Activated B cell treated with CpG ODN at 0.5 μM for 24 hours (primary cell): ENCODE results near the gene DAPK2. TPM values are rescaled to one million over a fixed set of nuclear protein-coding genes. Genes with fewer than 3 reads are reported as not detected.

Source experiments
- ATAC-seq: fragments of 200-7000 bp; cut with Tn5 transposase; one replicate; pipeline ENCODE4 v1.10.0; 2021; ENCODE audit warnings: low read depth, mild to moderate bottlenecking, moderate library complexity
- CTCF ChIA-PET: fragments of 350-600 bp; sonication (Branson Sonifier 250); formaldehyde crosslinking; loops from one replicate; lab custom pipeline; 2021; ENCODE audit warnings: antibody characterized with exemption; lab: Charles Lee
- POLR2A ChIA-PET: fragments of 350-600 bp; sonication (Branson Sonifier 250); formaldehyde crosslinking; loops from one replicate; lab custom pipeline; 2021; ENCODE audit warnings: antibody characterized with exemption; lab: Charles Lee
- DNase-seq: peaks from one replicate; pipeline ENCODE4 v3.0.0; 2022
- H3K27ac Mint-ChIP-seq: one replicate; pipeline ENCODE4 v1.8.0; 2020; ENCODE audit warnings: mixed read lengths
- H3K27me3 Mint-ChIP-seq: one replicate; pipeline ENCODE4 v1.8.0; 2021; ENCODE audit warnings: mixed read lengths
- H3K36me3 Mint-ChIP-seq: one replicate; pipeline ENCODE4 v1.8.0; 2021; ENCODE audit warnings: low read depth, mixed read lengths
- H3K4me1 Mint-ChIP-seq: one replicate; pipeline ENCODE4 v1.8.0; 2021; ENCODE audit warnings: mixed read lengths
- H3K4me3 Mint-ChIP-seq: one replicate; pipeline ENCODE4 v1.8.0; 2020; ENCODE audit warnings: mild to moderate bottlenecking, mixed read lengths
- H3K9me3 Mint-ChIP-seq: one replicate; pipeline ENCODE4 v1.8.0; 2020; ENCODE audit warnings: mixed read lengths
- intact Hi-C: fragments of 100-400 bp; cut with micrococcal nuclease; formaldehyde crosslinking; loops from one replicate; pipeline ENCODE4 v1.15.1; 2024
- total RNA-seq: library from RNA; stranded (reverse); gene quantifications from 2 replicates; pipeline ENCODE4 v1.2.3, GENCODE V29; 2022
- TF ChIP-seq, protein P1 (sequence below): fragments of 200-600 bp; IDR thresholded peaks from one replicate; pipeline ENCODE4 v1.8.0; 2022; ENCODE audit warnings: antibody characterized with exemption, mild to moderate bottlenecking

The DAPK2 gene
- total RNA-seq, 1 donor from 2014 or later, result 4.3 TPM

DNA sequence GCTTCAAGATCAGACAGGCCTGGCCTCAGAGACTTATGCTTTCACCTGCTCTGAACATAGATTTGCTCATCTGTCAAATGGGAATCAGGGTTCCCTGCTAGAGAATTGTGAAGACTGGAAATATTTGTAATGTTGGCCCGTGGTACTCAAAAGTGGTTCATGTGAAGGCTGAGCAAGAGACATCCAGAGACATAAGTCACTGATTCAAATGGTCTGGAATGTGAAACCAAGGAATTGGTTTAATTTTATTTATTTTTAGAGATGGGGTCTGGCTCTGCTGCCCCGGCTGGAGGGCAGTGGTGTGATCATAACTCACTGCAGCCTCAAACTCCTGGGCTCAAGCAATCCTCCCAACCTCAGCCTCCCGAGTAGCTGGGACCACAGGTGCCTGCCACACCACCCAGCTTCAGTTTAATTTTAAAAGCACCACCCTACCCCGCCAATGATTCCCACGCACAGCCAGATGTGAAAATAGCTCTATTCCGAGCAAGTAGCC, 60.1 kb downstream of the DAPK2 start:
- CTCF ChIA-PET, result interaction anchor here (1.1 to 2.2 kb wide), 6 partner anchors 22 to 82 kb away, joined by 4 to 16 read pairs (median 4); partner anchors contain the start of gene DAPK2
- Mint-ChIP-seq H3K9me3 (no peaks in the 10 kb centered on the region), H3K36me3 (no peaks in the 10 kb centered on the region), H3K27me3 (no peaks in the 10 kb centered on the region), H3K4me3 (peak overlapping the region; percentile 61), H3K4me1 (peaks cover 54% of the 10 kb centered on the region), H3K27ac (peak overlapping the region; percentile 86)
- intact Hi-C loops, result loop anchor here (1.0 to 5.0 kb wide), 2 partner anchors 81 to 154 kb away; partner anchors contain the start of gene HERC1
- no peak for DNase-seq
- ATAC-seq, result no peak
- POLR2A ChIA-PET, result interaction anchor here (0.5 to 3.4 kb wide), 5 partner anchors 24 to 755 kb away, joined by 3 to 25 read pairs (median 3); no protein-coding TSS in a partner anchor
- TF ChIP-seq, protein P1, sequence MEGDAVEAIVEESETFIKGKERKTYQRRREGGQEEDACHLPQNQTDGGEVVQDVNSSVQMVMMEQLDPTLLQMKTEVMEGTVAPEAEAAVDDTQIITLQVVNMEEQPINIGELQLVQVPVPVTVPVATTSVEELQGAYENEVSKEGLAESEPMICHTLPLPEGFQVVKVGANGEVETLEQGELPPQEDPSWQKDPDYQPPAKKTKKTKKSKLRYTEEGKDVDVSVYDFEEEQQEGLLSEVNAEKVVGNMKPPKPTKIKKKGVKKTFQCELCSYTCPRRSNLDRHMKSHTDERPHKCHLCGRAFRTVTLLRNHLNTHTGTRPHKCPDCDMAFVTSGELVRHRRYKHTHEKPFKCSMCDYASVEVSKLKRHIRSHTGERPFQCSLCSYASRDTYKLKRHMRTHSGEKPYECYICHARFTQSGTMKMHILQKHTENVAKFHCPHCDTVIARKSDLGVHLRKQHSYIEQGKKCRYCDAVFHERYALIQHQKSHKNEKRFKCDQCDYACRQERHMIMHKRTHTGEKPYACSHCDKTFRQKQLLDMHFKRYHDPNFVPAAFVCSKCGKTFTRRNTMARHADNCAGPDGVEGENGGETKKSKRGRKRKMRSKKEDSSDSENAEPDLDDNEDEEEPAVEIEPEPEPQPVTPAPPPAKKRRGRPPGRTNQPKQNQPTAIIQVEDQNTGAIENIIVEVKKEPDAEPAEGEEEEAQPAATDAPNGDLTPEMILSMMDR, result no peak

- Mint-ChIP-seq H3K27ac (peak overlapping the region; percentile 86), H3K9me3 (no peaks in the 10 kb centered on the region), H3K4me3 (no peak overlapping the region), H3K27me3 (no peaks in the 10 kb centered on the region), H3K36me3 (no peaks in the 10 kb centered on the region), H3K4me1 (peaks cover 47% of the 10 kb centered on the region)
- DNase-seq (no peak), ATAC-seq (no peak)
- TF ChIP-seq, protein P1, result no peak
- ChIA-PET CTCF (interaction anchor here (1.0 to 2.2 kb wide), 8 partner anchors 23 to 82 kb away, joined by 3 to 16 read pairs (median 4); partner anchors contain the start of gene DAPK2), POLR2A (interaction anchor here (0.6 to 3.4 kb wide), 2 partner anchors 9 to 25 kb away, joined by 6 to 25 read pairs; no protein-coding TSS in a partner anchor)
- intact Hi-C loops, result loop anchor here (1.0 to 5.0 kb wide), 2 partner anchors 82 to 153 kb away; partner anchors contain the start of gene HERC1
Observed at GRCh38 chr15:63985221-63986184, 60.8 kb downstream of the DAPK2 start.

- ATAC-seq (no peak), DNase-seq (no peak)
- Mint-ChIP-seq H3K36me3 (no peaks in the 10 kb centered on the region), H3K9me3 (no peaks in the 10 kb centered on the region), H3K4me3 (no peak overlapping the region), H3K27ac (no peak overlapping the region), H3K27me3 (no peaks in the 10 kb centered on the region), H3K4me1 (peaks cover 40% of the 10 kb centered on the region)
- TF ChIP-seq, protein P1, result no peak
- intact Hi-C loops, result no loop called here
- ChIA-PET POLR2A (no interaction called here), CTCF (interaction anchor here (1.3 kb wide), 1 partner anchor 62 kb away, joined by 5 read pairs; no protein-coding TSS in a partner anchor)
Observed at GRCh38 chr15:63984331-63984730, 62.0 kb downstream of the DAPK2 start.

- no peak overlapping the region for H3K27ac Mint-ChIP-seq
- no peak overlapping the region for H3K4me3 Mint-ChIP-seq
- H3K4me1 Mint-ChIP-seq, result peaks cover 36% of the 10 kb centered on the region
- CTCF ChIA-PET, result interaction anchor here (1.0 to 1.1 kb wide), 2 partner anchors 38 to 231 kb away, joined by 3 to 5 read pairs; no protein-coding TSS in a partner anchor
- no peak for DNase-seq
- H3K36me3 Mint-ChIP-seq, result no peaks in the 10 kb centered on the region
- POLR2A ChIA-PET, result no interaction called here
- H3K9me3 Mint-ChIP-seq, result no peaks in the 10 kb centered on the region
- TF ChIP-seq, protein P1, result no peak
- intact Hi-C loops, result no loop called here
- no peaks in the 10 kb centered on the region for H3K27me3 Mint-ChIP-seq
- no peak for ATAC-seq
Observed at GRCh38 chr15:63983061-63983711, 63.1 kb downstream of the DAPK2 start.
